ENCODE measurements around the gene ACP7. TPM values are rescaled to one million over a fixed set of nuclear protein-coding genes. Genes with fewer than 3 reads are reported as not detected.

ACP7 gene
- total RNA-seq, 1 donor from 2014 or later, result not detected

- Mint-ChIP-seq H3K27ac (peak overlapping the region; percentile 95), H3K36me3 (peaks cover 11% of the 10 kb centered on the region), H3K27me3 (ENCODE audit: low read depth) (no peaks in the 10 kb centered on the region), H3K4me3 (no peak overlapping the region), H3K9me3 (peaks cover 2% of the 10 kb centered on the region), H3K4me1 (peaks cover 44% of the 10 kb centered on the region)
- no peak for TF ChIP-seq CTCF (IDR thresholded peaks at IDR 0.05; ENCODE audit: unreplicated experiment)
- DNase-seq (ENCODE audit: low spot score in 2 of 2, unreplicated experiment in 2 of 2), result no peak
Observed at GRCh38 chr19:39146091-39146490, 61.9 kb downstream of the ACP7 start.

GRCh38 chr19:39146686-39147450 lies 62.7 kb downstream of the ACP7 start:
- H3K27ac Mint-ChIP-seq, result peak overlapping the region; percentile 95

GRCh38 chr19:39147480-39147879 lies 63.3 kb downstream of the ACP7 start:
- no peak for DNase-seq (ENCODE audit: low spot score in 2 of 2, unreplicated experiment in 2 of 2)
- Mint-ChIP-seq H3K27me3 (ENCODE audit: low read depth) (no peaks in the 10 kb centered on the region), H3K27ac (peak overlapping the region; percentile 5), H3K9me3 (peaks cover 2% of the 10 kb centered on the region), H3K36me3 (peaks cover 11% of the 10 kb centered on the region), H3K4me3 (no peak overlapping the region), H3K4me1 (peaks cover 36% of the 10 kb centered on the region)
- TF ChIP-seq CTCF (IDR thresholded peaks at IDR 0.05; ENCODE audit: unreplicated experiment), result no peak

More at GRCh38 chr19:39146686-39147450, 62.7 kb downstream of the ACP7 start:
- TF ChIP-seq CTCF (IDR thresholded peaks at IDR 0.05; ENCODE audit: unreplicated experiment), result no peak
- Mint-ChIP-seq H3K4me3 (no peak overlapping the region), H3K27me3 (ENCODE audit: low read depth) (no peaks in the 10 kb centered on the region), H3K36me3 (peaks cover 11% of the 10 kb centered on the region), H3K4me1 (peaks cover 39% of the 10 kb centered on the region), H3K9me3 (peaks cover 2% of the 10 kb centered on the region)
- no peak for DNase-seq (ENCODE audit: low spot score in 2 of 2, unreplicated experiment in 2 of 2)

DNA sequence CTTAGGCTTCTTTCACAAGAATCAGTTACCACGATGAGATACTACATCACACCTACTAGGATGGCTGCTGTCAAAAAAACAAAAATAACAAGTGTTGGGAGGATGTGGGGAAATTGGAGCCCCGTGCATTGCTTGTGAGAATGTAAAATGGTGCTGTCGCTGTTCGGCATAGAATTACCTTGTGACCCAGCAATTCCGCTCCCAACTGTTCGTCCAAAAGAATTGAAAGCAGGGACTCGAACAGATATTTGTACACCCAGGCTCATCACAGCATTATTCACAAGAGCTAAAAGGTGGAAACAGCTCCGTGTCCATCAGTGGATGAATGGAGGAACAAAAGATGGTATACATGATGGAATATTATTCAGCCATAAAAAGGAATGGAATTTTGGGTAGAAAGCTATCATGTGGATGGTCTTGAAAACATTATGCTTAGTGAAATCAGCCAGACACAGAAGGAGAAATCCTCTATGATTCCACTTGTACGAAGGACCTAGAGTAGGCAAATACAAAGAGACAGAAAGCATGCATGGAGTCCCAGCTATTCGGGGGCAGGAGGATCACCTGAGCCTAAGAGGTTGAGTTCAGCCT lies 64.9 kb downstream of the ACP7 start:
- peaks cover 13% of the 10 kb centered on the region for H3K36me3 Mint-ChIP-seq
- no peak for TF ChIP-seq CTCF (IDR thresholded peaks at IDR 0.05; ENCODE audit: unreplicated experiment)
- H3K9me3 Mint-ChIP-seq, result peaks cover 2% of the 10 kb centered on the region
- peaks cover 33% of the 10 kb centered on the region for H3K4me1 Mint-ChIP-seq
- no peaks in the 10 kb centered on the region for H3K27me3 Mint-ChIP-seq (ENCODE audit: low read depth)
- DNase-seq (ENCODE audit: low spot score in 2 of 2, unreplicated experiment in 2 of 2), result no peak
- no peak overlapping the region for H3K27ac Mint-ChIP-seq
- H3K4me3 Mint-ChIP-seq, result no peak overlapping the region

- Mint-ChIP-seq H3K27me3 (ENCODE audit: low read depth) (no peaks in the 10 kb centered on the region), H3K4me1 (peaks cover 33% of the 10 kb centered on the region), H3K4me3 (no peak overlapping the region), H3K27ac (peak overlapping the region; percentile 71), H3K9me3 (peaks cover 2% of the 10 kb centered on the region), H3K36me3 (peaks cover 13% of the 10 kb centered on the region)
- no peak for TF ChIP-seq CTCF (IDR thresholded peaks at IDR 0.05; ENCODE audit: unreplicated experiment)
- DNase-seq (ENCODE audit: low spot score in 2 of 2, unreplicated experiment in 2 of 2), result no peak
Observed at GRCh38 chr19:39150235-39150634, 66.1 kb downstream of the ACP7 start.
